GM23338 (cell line): ENCODE data around the gene ADGRB3. TPM values are rescaled to one million over a fixed set of nuclear protein-coding genes. Genes with fewer than 3 reads are reported as not detected.

Experiments used
- ATAC-seq: fragments of 200-7000 bp; cut with Tn5 transposase; 3 replicates; pipeline ENCODE4 v1.9.1; 2020
- DNase-seq: peaks from one replicate; pipeline ENCODE4 v3.0.0-alpha.2; 2015; ENCODE audit warnings: low spot score
- H2AFZ ChIP-seq: fragments of 200-600 bp; sonication (generic); 2 replicates; pipeline ENCODE4 v1.8.0; 2016; ENCODE audit warnings: antibody characterized with exemption, mild to moderate bottlenecking, moderate library complexity
- H3F3A ChIP-seq: fragments of 200-600 bp; sonication (generic); replicated peaks from 2 replicates; pipeline ENCODE4 v1.8.0; 2017; ENCODE audit warnings: antibody characterized with exemption, mixed run types, low read depth
- H3K27ac ChIP-seq: fragments of 200-600 bp; sonication (generic); 2 replicates; pipeline ENCODE4 v1.6.1; 2016; ENCODE audit warnings: low read depth
- H3K27me3 ChIP-seq: fragments of 200-600 bp; sonication (generic); 2 replicates; pipeline ENCODE4 v1.8.0; 2016; ENCODE audit warnings: mild to moderate bottlenecking, mixed run types, moderate library complexity; ENCODE audit not compliant: insufficient read depth
- H3K36me3 ChIP-seq: fragments of 200-600 bp; sonication (generic); 2 replicates; pipeline ENCODE4 v1.8.0; 2016; ENCODE audit warnings: mild to moderate bottlenecking; ENCODE audit not compliant: insufficient read depth
- H3K4me1 ChIP-seq: fragments of 200-600 bp; sonication (generic); 2 replicates; pipeline ENCODE4 v1.8.0; 2016; ENCODE audit warnings: mild to moderate bottlenecking, moderate library complexity; ENCODE audit not compliant: insufficient read depth
- H3K4me2 ChIP-seq: fragments of 200-600 bp; sonication (generic); 2 replicates; pipeline ENCODE4 v1.7.1; 2017; ENCODE audit warnings: mixed run types
- H3K4me3 ChIP-seq: fragments of 200-600 bp; sonication (generic); 2 replicates; pipeline ENCODE4 v1.6.1; 2016; ENCODE audit warnings: mixed run types
- H3K79me2 ChIP-seq: fragments of 200-600 bp; sonication (generic); replicated peaks from 2 replicates; pipeline ENCODE4 v1.8.0; 2017; ENCODE audit warnings: mild to moderate bottlenecking; ENCODE audit not compliant: insufficient read depth
- H3K9me2 ChIP-seq: fragments of 200-600 bp; sonication (generic); 2 replicates; pipeline ENCODE4 v1.8.0; 2017; ENCODE audit not compliant: insufficient read depth
- H4K20me1 ChIP-seq: fragments of 200-600 bp; sonication (generic); replicated peaks from 2 replicates; pipeline ENCODE4 v1.8.0; 2017; ENCODE audit warnings: mild to moderate bottlenecking; ENCODE audit not compliant: insufficient read depth
- H3K27ac Mint-ChIP-seq: 2 replicates; pipeline ENCODE4 v1.8.0; 2020; ENCODE audit warnings: inconsistent platforms, mild to moderate bottlenecking, moderate library complexity, mixed read lengths
- H3K27me3 Mint-ChIP-seq: 3 replicates; pipeline ENCODE4 v1.8.0; 2022; ENCODE audit warnings: low read depth, mild to moderate bottlenecking, moderate library complexity, mixed read lengths, inconsistent platforms; ENCODE audit not compliant: insufficient read depth, poor library complexity
- H3K36me3 Mint-ChIP-seq: 3 replicates; pipeline ENCODE4 v1.8.0; 2021; ENCODE audit warnings: low read depth, mild to moderate bottlenecking, inconsistent platforms, moderate library complexity, mixed read lengths
- H3K4me1 Mint-ChIP-seq: 3 replicates; pipeline ENCODE4 v1.8.0; 2020; ENCODE audit warnings: mild to moderate bottlenecking, inconsistent platforms, mixed read lengths
- H3K4me3 Mint-ChIP-seq: 3 replicates; pipeline ENCODE4 v1.8.0; 2021; ENCODE audit warnings: moderate library complexity, mild to moderate bottlenecking, inconsistent platforms, mixed read lengths
- H3K9me3 Mint-ChIP-seq: 3 replicates; pipeline ENCODE4 v1.8.0; 2020; ENCODE audit warnings: moderate library complexity, mild to moderate bottlenecking, inconsistent platforms, mixed read lengths
- CREB1 ChIP-seq: fragments of 250-450 bp; sonication (Bioruptor Pico); IDR thresholded peaks from 2 replicates; pipeline ENCODE4 v1.5.0; 2020; ENCODE audit warnings: low read depth, mild to moderate bottlenecking, moderate library complexity
- CTCF ChIP-seq, 2 experiments: fragments of 200-600 bp in 1 of 2; sonication (generic) in 1 of 2; conservative IDR thresholded peaks; 2 replicates each; pipeline versions ENCODE4 v1.5.1 to v1.6.1; 2016 to 2017; ENCODE audit warnings: antibody characterized with exemption in 2 of 2, low read depth in 2 of 2, mild to moderate bottlenecking in 2 of 2, moderate library complexity in 1 of 2
- ETS1 ChIP-seq: IDR thresholded peaks from 2 replicates; pipeline ENCODE4 v1.6.1; 2016; ENCODE audit warnings: antibody characterized with exemption
- EZH2 ChIP-seq: fragments of 200-600 bp; sonication (generic); IDR thresholded peaks from one replicate; pipeline ENCODE4 v1.8.0; 2017; ENCODE audit warnings: antibody characterized with exemption, mild to moderate bottlenecking, low read depth; ENCODE audit not compliant: unreplicated experiment
- EZH2phosphoT487 ChIP-seq: fragments of 200-600 bp; sonication (generic); IDR thresholded peaks from one replicate; pipeline ENCODE4 v1.8.1; 2018; ENCODE audit warnings: antibody characterized with exemption; ENCODE audit not compliant: unreplicated experiment
- JUNB ChIP-seq: IDR thresholded peaks from one replicate; pipeline ENCODE4 v1.6.1; 2016; ENCODE audit warnings: antibody characterized with exemption; ENCODE audit not compliant: unreplicated experiment
- NANOG ChIP-seq: IDR thresholded peaks from 2 replicates; pipeline ENCODE4 v1.6.1; 2016; ENCODE audit warnings: antibody characterized with exemption, borderline replicate concordance
- POLR2AphosphoS5 ChIP-seq: IDR thresholded peaks from 2 replicates; pipeline ENCODE4 v1.6.1; 2016; ENCODE audit warnings: antibody characterized with exemption, low read depth
- REST ChIP-seq: IDR thresholded peaks from one replicate; pipeline ENCODE4 v1.6.1; 2018; ENCODE audit warnings: antibody characterized with exemption; ENCODE audit not compliant: unreplicated experiment
- STAT1 ChIP-seq: IDR thresholded peaks from one replicate; pipeline ENCODE4 v1.6.1; 2016; ENCODE audit warnings: antibody characterized with exemption; ENCODE audit not compliant: unreplicated experiment
- ZNF331 ChIP-seq: fragments of 250-450 bp; sonication (Bioruptor Pico); IDR thresholded peaks from 2 replicates; pipeline ENCODE4 v1.5.0; 2020; ENCODE audit warnings: low read depth, mild to moderate bottlenecking, moderate library complexity
- ZNF462 ChIP-seq: fragments of 250-450 bp; sonication (Bioruptor Pico); IDR thresholded peaks from 2 replicates; pipeline ENCODE4 v1.5.0; 2020; ENCODE audit warnings: mild to moderate bottlenecking, moderate library complexity
- polyA plus RNA-seq: library from polyadenylated mRNA; unstranded; fragments of >200 nt; fragmentation: Nextera tagmentation; extraction: Ambion mirVana; gene quantifications from 2 replicates; pipeline ENCODE4 v1.2.1, GENCODE V29; 2016
- total RNA-seq: library from RNA; depleted of rRNA; stranded (reverse); fragments of >200 nt; shearing (Covaris generic); gene quantifications from 2 replicates; pipeline ENCODE4 v1.2.3, GENCODE V29; 2014

Gene ADGRB3
- total and polyA plus RNA-seq, 2 experiments from 2014 or later: 0.92 to 4.0 TPM

- Histone ChIP-seq H3K36me3 (no peaks in the 10 kb centered on the region), H3K4me2 (no peak overlapping the region), H3K4me1 (0 out of 2 replicates have a peak, but pooled peaks cover 5% of the 10 kb centered on the region), H3K79me2 (no peaks in the 10 kb centered on the region), H3K9me2 (no peaks in the 10 kb centered on the region), H4K20me1 (no peaks in the 10 kb centered on the region), H3K4me3 (no peak overlapping the region), H3F3A (no peaks in the 10 kb centered on the region), H3K27ac (no peak overlapping the region), H3K27me3 (no peaks in the 10 kb centered on the region), H2AFZ (no peak overlapping the region)
- ATAC-seq: no peak
- Mint-ChIP-seq H3K9me3 (no peaks in the 10 kb centered on the region), H3K27me3 (no peaks in the 10 kb centered on the region), H3K4me3 (no peak overlapping the region), H3K4me1 (peaks cover 8% of the 10 kb centered on the region), H3K36me3 (no peaks in the 10 kb centered on the region), H3K27ac (no peak overlapping the region)
- no peak for TF ChIP-seq STAT1
- TF ChIP-seq EZH2: no peak
- TF ChIP-seq ZNF462 (CRISPR knock-in tag): no peak
- TF ChIP-seq CTCF (conservative IDR thresholded peaks at IDR 0.05; ENCODE audit: low read depth in 2 of 2): no peak
- no peak for TF ChIP-seq ZNF331 (CRISPR knock-in tag)
- no peak for TF ChIP-seq REST
- no peak for TF ChIP-seq JUNB
- no peak for TF ChIP-seq CREB1 (CRISPR knock-in tag)
- TF ChIP-seq EZH2phosphoT487: no peak
- TF ChIP-seq ETS1: no peak
- TF ChIP-seq NANOG: no peak
- no peak for TF ChIP-seq POLR2AphosphoS5
- DNase-seq: no peak
These were observed 191.4 kb downstream of the ADGRB3 start for GRCh38 chr6:68826501-68826900.
